Lung (tissue), 12 donors: ENCODE results near the gene ZCCHC2. TPM values are rescaled to one million over a fixed set of nuclear protein-coding genes. Genes with fewer than 3 reads are reported as not detected.

ENCODE experiments used
- ATAC-seq: fragments of 200-7000 bp; cut with Tn5 transposase; one replicate; pipeline ENCODE4 v1.9.1; 2020; ENCODE audit warnings: moderate number of reproducible peaks; ENCODE audit not compliant: insufficient read depth, low FRiP score
- DNase-seq, 3 donors: peaks; one replicate each; pipeline ENCODE4 v3.0.0-alpha.2; 2013 to 2017
- H3K27ac ChIP-seq, 2 donors: one replicate each; pipeline ENCODE4 v1.5.1; 2013; ENCODE audit warnings: mild to moderate bottlenecking in 2 of 2, moderate library complexity in 2 of 2, control low read depth in 1 of 2, inconsistent platforms in 1 of 2, low read depth in 1 of 2, low read length in 1 of 2
- H3K27me3 ChIP-seq, 3 donors: one replicate each; pipeline ENCODE4 v1.5.1; 2013; ENCODE audit warnings: low read length in 2 of 3; ENCODE audit not compliant: control insufficient read depth in 3 of 3, insufficient read depth in 3 of 3
- H3K36me3 ChIP-seq, 4 donors: one replicate each; pipeline ENCODE4 v1.5.1; 2013; ENCODE audit warnings: low read length in 4 of 4, mild to moderate bottlenecking in 1 of 4, moderate library complexity in 1 of 4; ENCODE audit not compliant: control insufficient read depth in 4 of 4, insufficient read depth in 4 of 4
- H3K4me1 ChIP-seq, 5 donors: one replicate each; pipeline ENCODE4 v1.5.1; 2013; ENCODE audit warnings: low read length in 5 of 5, mild to moderate bottlenecking in 2 of 5, moderate library complexity in 1 of 5; ENCODE audit not compliant: control insufficient read depth in 5 of 5, insufficient read depth in 5 of 5
- H3K4me3 ChIP-seq: one replicate; pipeline ENCODE4 v1.5.1; 2013; ENCODE audit warnings: mild to moderate bottlenecking, control low read depth, moderate library complexity
- H3K9ac ChIP-seq, 2 donors: one replicate each; pipeline ENCODE4 v1.5.1; 2013; ENCODE audit warnings: low read length in 2 of 2, control low read depth in 1 of 2; ENCODE audit not compliant: insufficient read depth in 1 of 2
- H3K9me3 ChIP-seq, 4 donors: one replicate each; pipeline ENCODE4 v1.5.1; 2013; ENCODE audit warnings: low read length in 3 of 4, mild to moderate bottlenecking in 1 of 4, moderate library complexity in 1 of 4; ENCODE audit not compliant: control insufficient read depth in 4 of 4, insufficient read depth in 3 of 4
- WGBS, 2 donors: extraction: QIAGEN DNeasy Blood & Tissue Kit; methylation state at CpG; one replicate each; pipeline ENCODE4 v1.1.7; 2013; 5-methylcytosine and 5-hydroxymethylcytosine counted together
- polyA plus RNA-seq, 2 donors: library from polyadenylated mRNA; stranded (reverse); fragments of 200-250 nt; gene quantifications; one replicate each; pipeline ENCODE4 v1.2.1, GENCODE V29; 2013
- total RNA-seq, 2 donors: library from RNA; depleted of rRNA in 1 of 2; stranded (reverse); fragments of >200 nt in 1 of 2; gene quantifications; one replicate each; pipeline ENCODE4 v1.2.1, GENCODE V29; 2014 to 2021
- TF ChIP-seq, protein P1 (sequence below): IDR thresholded peaks from 2 replicates; pipeline ENCODE4 v1.5.1; 2012; ENCODE audit warnings: mild to moderate bottlenecking; ENCODE audit errors: control extremely low read depth, extremely low read depth
- donor health status: control.
- donor health status: control.
- donor health status: Bipolar disorder and iron deficiency.
- donor health status: healthy.
- donor health status: DM: yes; HTN: yes; CAD: no.

Gene ZCCHC2
- total and polyA plus RNA-seq, 4 donors, result 9.3 to 33.9 (median 18.6) TPM

- WGBS, 2 donors, result 94 to 97% methylated on average over 1 of the region's 1 CpG
- no peaks in the 10 kb centered on the region for H3K36me3 ChIP-seq
- TF ChIP-seq, protein P1, sequence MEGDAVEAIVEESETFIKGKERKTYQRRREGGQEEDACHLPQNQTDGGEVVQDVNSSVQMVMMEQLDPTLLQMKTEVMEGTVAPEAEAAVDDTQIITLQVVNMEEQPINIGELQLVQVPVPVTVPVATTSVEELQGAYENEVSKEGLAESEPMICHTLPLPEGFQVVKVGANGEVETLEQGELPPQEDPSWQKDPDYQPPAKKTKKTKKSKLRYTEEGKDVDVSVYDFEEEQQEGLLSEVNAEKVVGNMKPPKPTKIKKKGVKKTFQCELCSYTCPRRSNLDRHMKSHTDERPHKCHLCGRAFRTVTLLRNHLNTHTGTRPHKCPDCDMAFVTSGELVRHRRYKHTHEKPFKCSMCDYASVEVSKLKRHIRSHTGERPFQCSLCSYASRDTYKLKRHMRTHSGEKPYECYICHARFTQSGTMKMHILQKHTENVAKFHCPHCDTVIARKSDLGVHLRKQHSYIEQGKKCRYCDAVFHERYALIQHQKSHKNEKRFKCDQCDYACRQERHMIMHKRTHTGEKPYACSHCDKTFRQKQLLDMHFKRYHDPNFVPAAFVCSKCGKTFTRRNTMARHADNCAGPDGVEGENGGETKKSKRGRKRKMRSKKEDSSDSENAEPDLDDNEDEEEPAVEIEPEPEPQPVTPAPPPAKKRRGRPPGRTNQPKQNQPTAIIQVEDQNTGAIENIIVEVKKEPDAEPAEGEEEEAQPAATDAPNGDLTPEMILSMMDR, result no peak
These were observed 3.1 kb upstream of the ZCCHC2 start for GRCh38 chr18:62519684-62520083.

DNA sequence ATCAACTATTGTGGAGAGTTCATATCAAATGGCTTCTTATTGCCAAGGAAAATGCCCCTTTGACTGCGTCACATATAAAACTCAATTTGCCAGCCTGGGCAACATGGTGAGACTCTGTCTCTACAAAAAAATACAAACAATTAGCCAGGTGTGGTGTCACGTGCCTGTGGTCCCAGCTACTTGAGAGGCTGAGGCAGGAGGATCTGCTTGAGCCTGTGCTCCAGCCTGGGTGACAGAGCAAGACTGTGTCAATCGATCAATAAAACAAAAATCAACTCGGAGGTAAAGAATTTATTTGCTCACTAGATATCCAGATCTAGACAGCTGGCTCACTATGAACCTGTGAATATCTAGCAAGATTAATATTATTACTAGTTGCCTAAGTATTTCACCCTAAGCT is 1.7 kb upstream of the ZCCHC2 start:
- Histone ChIP-seq H3K4me1 (peaks cover 0 to 23% (median 2%) of the 10 kb centered on the region in 5 donors), H3K4me3 (no peak overlapping the region), H3K9me3 (no peaks in the 10 kb centered on the region), H3K27ac (no peak overlapping the region), H3K36me3 (no peaks in the 10 kb centered on the region), H3K9ac (no peak overlapping the region), H3K27me3 (peaks cover 0 to 19% (median 12%) of the 10 kb centered on the region in 3 donors)
- TF ChIP-seq, protein P1, result no peak
- ATAC-seq (no peak), DNase-seq (no peak)
- 83 to 88% methylated on average over 4 of the region's 4 CpGs for WGBS, 2 donors

More at GRCh38 chr18:62519684-62520083, 3.1 kb upstream of the ZCCHC2 start:
- DNase-seq (no peak), ATAC-seq (no peak)
- H3K4me1 ChIP-seq, result peaks cover 0 to 9% (median 2%) of the 10 kb centered on the region in 5 donors
- H3K9me3 ChIP-seq, result peaks cover 0 to 2% (median 0%) of the 10 kb centered on the region in 4 donors
- no peak overlapping the region for H3K4me3 ChIP-seq
- peaks cover 0 to 19% (median 8%) of the 10 kb centered on the region in 3 donors for H3K27me3 ChIP-seq
- H3K9ac ChIP-seq, result no peak overlapping the region
- no peak overlapping the region for H3K27ac ChIP-seq

DNA sequence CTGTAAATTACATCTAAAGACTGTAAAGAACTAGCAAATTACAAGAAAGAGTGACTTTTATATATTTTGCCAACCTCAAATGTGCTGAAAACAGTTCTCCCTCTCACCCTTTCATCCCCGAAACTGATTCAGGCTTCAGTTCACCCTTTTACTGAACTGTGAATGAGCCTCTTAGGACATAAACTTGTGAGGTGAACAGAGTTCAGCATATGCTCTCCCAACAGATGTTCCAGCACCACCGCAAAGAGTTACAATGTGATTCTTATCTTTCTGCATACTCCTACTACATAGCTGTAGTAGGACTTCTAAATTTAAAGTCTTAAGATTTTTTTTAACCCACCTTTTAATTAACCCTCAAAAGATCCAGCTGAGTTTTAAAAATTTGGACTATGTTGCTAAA is 1.2 kb upstream of the ZCCHC2 start:
- TF ChIP-seq, protein P1, result no peak

GRCh38 chr18:62522178-62522503 is 684 bp upstream of the ZCCHC2 start:
- Histone ChIP-seq H3K4me1 (peaks cover under 1 to 27% (median 4%) of the 10 kb centered on the region in 5 donors), H3K27me3 (peaks cover 0 to 19% (median 12%) of the 10 kb centered on the region in 3 donors), H3K9me3 (no peaks in the 10 kb centered on the region), H3K36me3 (no peaks in the 10 kb centered on the region), H3K9ac (peak overlapping the region in 1 of 2 donors; percentile 16), H3K27ac (peak overlapping the region; percentile 94 to 100), H3K4me3 (peak overlapping the region; percentile 81)
- ATAC-seq (no peak), DNase-seq (no peak)
- 1% methylated on average over 26 to 32 of the region's 32 CpGs for WGBS, 2 donors
- TF ChIP-seq, protein P1, result no peak

More for the DNA sequence above, 1.2 kb upstream of the ZCCHC2 start:
- Histone ChIP-seq H3K9ac (no peak overlapping the region), H3K27ac (no peak overlapping the region), H3K36me3 (no peaks in the 10 kb centered on the region), H3K9me3 (no peaks in the 10 kb centered on the region), H3K4me1 (peaks cover 0 to 25% (median 4%) of the 10 kb centered on the region in 5 donors), H3K27me3 (peaks cover 0 to 19% (median 12%) of the 10 kb centered on the region in 3 donors), H3K4me3 (no peak overlapping the region)
- WGBS, 2 donors, result 35 to 50% methylated on average over 2 of the region's 2 CpGs
- DNase-seq (no peak), ATAC-seq (no peak)
